H9 (cell line): ENCODE measurements around the gene DCTN2. TPM values are rescaled to one million over a fixed set of nuclear protein-coding genes. Genes with fewer than 3 reads are reported as not detected.

Experiments used
- DNase-seq: peaks from one replicate; pipeline ENCODE4 v3.0.0-alpha.2; 2017
- H2AFZ ChIP-seq: one replicate; pipeline ENCODE4 v1.6.1; 2013; ENCODE audit warnings: mild to moderate bottlenecking, low read length, control low read depth, moderate library complexity
- H2AK5ac ChIP-seq: 2 replicates; pipeline ENCODE4 v1.6.1; 2013; ENCODE audit warnings: low read length, control low read depth, mixed read lengths; ENCODE audit not compliant: insufficient read length
- H2BK120ac ChIP-seq: one replicate; pipeline ENCODE4 v1.6.1; 2013; ENCODE audit warnings: low read depth, mild to moderate bottlenecking, low read length, control low read depth, inconsistent platforms; ENCODE audit not compliant: poor library complexity, severe bottlenecking
- H2BK12ac ChIP-seq: 2 replicates; pipeline ENCODE4 v1.6.1; 2013; ENCODE audit warnings: low read length, control low read depth, mixed read lengths, low read depth; ENCODE audit not compliant: insufficient read length
- H2BK15ac ChIP-seq: 2 replicates; pipeline ENCODE4 v1.6.1; 2013; ENCODE audit warnings: low read depth, low read length, control low read depth
- H2BK20ac ChIP-seq: one replicate; pipeline ENCODE4 v1.6.1; 2013; ENCODE audit warnings: low read depth, mild to moderate bottlenecking, low read length, control low read depth, inconsistent platforms; ENCODE audit not compliant: poor library complexity, severe bottlenecking
- H2BK5ac ChIP-seq: 2 replicates; pipeline ENCODE4 v1.6.1; 2013; ENCODE audit warnings: low read length, control low read depth, mixed read lengths; ENCODE audit not compliant: insufficient read length
- H3K14ac ChIP-seq: 2 replicates; pipeline ENCODE4 v1.6.1; 2013; ENCODE audit warnings: low read length, control low read depth; ENCODE audit not compliant: insufficient read depth
- H3K18ac ChIP-seq: 2 replicates; pipeline ENCODE4 v1.6.1; 2013; ENCODE audit warnings: low read depth, mild to moderate bottlenecking, mixed read lengths, low read length, control low read depth; ENCODE audit not compliant: insufficient read length
- H3K23ac ChIP-seq: 2 replicates; pipeline ENCODE4 v1.6.1; 2013; ENCODE audit warnings: low read length, control low read depth, mixed read lengths, low read depth; ENCODE audit not compliant: insufficient read length
- H3K23me2 ChIP-seq: 2 replicates; pipeline ENCODE4 v1.6.1; 2013; ENCODE audit warnings: low read depth, mild to moderate bottlenecking, mixed read lengths, low read length, control low read depth; ENCODE audit not compliant: insufficient read length, poor library complexity, severe bottlenecking
- H3K27ac ChIP-seq: 2 replicates; pipeline ENCODE4 v1.5.1; 2013; ENCODE audit warnings: low read length, control low read depth, mixed read lengths, low read depth; ENCODE audit not compliant: insufficient read length
- H3K27me3 ChIP-seq: 2 replicates; pipeline ENCODE4 v1.6.1; 2013; ENCODE audit warnings: low read length, control low read depth, inconsistent platforms; ENCODE audit not compliant: insufficient read depth
- H3K4ac ChIP-seq: 2 replicates; pipeline ENCODE4 v1.6.1; 2013; ENCODE audit warnings: low read depth, mild to moderate bottlenecking, control low read depth, inconsistent platforms, low read length, moderate library complexity
- H3K4me1 ChIP-seq: 2 replicates; pipeline ENCODE4 v1.6.1; 2013; ENCODE audit warnings: low read length, control low read depth, inconsistent platforms; ENCODE audit not compliant: insufficient read depth
- H3K4me2 ChIP-seq: 2 replicates; pipeline ENCODE4 v1.6.1; 2013; ENCODE audit warnings: low read length, control low read depth, mixed read lengths; ENCODE audit not compliant: insufficient read length, insufficient read depth
- H3K56ac ChIP-seq: 2 replicates; pipeline ENCODE4 v1.6.1; 2013; ENCODE audit warnings: low read depth, mild to moderate bottlenecking, mixed read lengths, low read length, control low read depth; ENCODE audit not compliant: insufficient read length
- H3K79me1 ChIP-seq: 2 replicates; pipeline ENCODE4 v1.6.1; 2013; ENCODE audit warnings: low read depth, mild to moderate bottlenecking, moderate library complexity, low read length, control low read depth, inconsistent platforms; ENCODE audit not compliant: insufficient read depth, poor library complexity, severe bottlenecking
- H3K79me2 ChIP-seq: 2 replicates; pipeline ENCODE4 v1.6.1; 2013; ENCODE audit warnings: low read length, control low read depth, inconsistent platforms; ENCODE audit not compliant: insufficient read depth
- H3K9ac ChIP-seq: 2 replicates; pipeline ENCODE4 v1.6.1; 2013; ENCODE audit warnings: low read length, control low read depth, mixed read lengths; ENCODE audit not compliant: insufficient read length; ENCODE audit errors: extremely low read depth
- H3K9me3 ChIP-seq: one replicate; pipeline ENCODE4 v1.6.1; 2013; ENCODE audit warnings: low read depth, low read length, inconsistent platforms; ENCODE audit not compliant: control insufficient read depth
- H3T11ph ChIP-seq: one replicate; pipeline ENCODE4 v1.6.1; 2013; ENCODE audit warnings: mild to moderate bottlenecking, low read length, control low read depth, inconsistent platforms
- H4K20me1 ChIP-seq: one replicate; pipeline ENCODE4 v1.6.1; 2013; ENCODE audit not compliant: control insufficient read depth, insufficient read length, insufficient read depth
- H4K5ac ChIP-seq: 2 replicates; pipeline ENCODE4 v1.6.1; 2013; ENCODE audit warnings: low read depth, mild to moderate bottlenecking, mixed read lengths, low read length, control low read depth; ENCODE audit not compliant: insufficient read length
- H4K8ac ChIP-seq: replicated peaks from 2 replicates; pipeline ENCODE4 v1.6.1; 2013; ENCODE audit warnings: low read length, control low read depth, mixed read lengths, low read depth; ENCODE audit not compliant: insufficient read length
- H4K91ac ChIP-seq: 2 replicates; pipeline ENCODE4 v1.6.1; 2013; ENCODE audit warnings: low read depth, mild to moderate bottlenecking, moderate library complexity, mixed read lengths, low read length, control low read depth; ENCODE audit not compliant: insufficient read length
- H3K27ac Mint-ChIP-seq, 3 experiments: 2 replicates in 2 of 3; 3 replicates in 1 of 3; pipeline ENCODE4 v1.8.0; 2020 to 2021; ENCODE audit warnings: mixed read lengths in 3 of 3, mild to moderate bottlenecking in 1 of 3, moderate library complexity in 1 of 3
- H3K27me3 Mint-ChIP-seq: 2 replicates; pipeline ENCODE4 v1.8.0; 2021; ENCODE audit warnings: low read depth, mild to moderate bottlenecking, moderate library complexity, mixed read lengths
- H3K36me3 Mint-ChIP-seq, 3 experiments: 2 replicates in 2 of 3; 3 replicates in 1 of 3; pipeline ENCODE4 v1.8.0; 2020 to 2021; ENCODE audit warnings: low read depth in 3 of 3, mixed read lengths in 3 of 3; ENCODE audit not compliant: insufficient read depth in 1 of 3
- H3K4me1 Mint-ChIP-seq, 2 experiments: 2 replicates each; pipeline ENCODE4 v1.8.0; 2020; ENCODE audit warnings: mixed read lengths in 2 of 2
- H3K4me3 Mint-ChIP-seq, 2 experiments: 2 replicates in 1 of 2; 3 replicates in 1 of 2; pipeline ENCODE4 v1.8.0; 2020 to 2021; ENCODE audit warnings: mild to moderate bottlenecking in 2 of 2, mixed read lengths in 2 of 2, moderate library complexity in 1 of 2
- H3K9me3 Mint-ChIP-seq, 2 experiments: 2 replicates in 1 of 2; 3 replicates in 1 of 2; pipeline ENCODE4 v1.8.0; 2020; ENCODE audit warnings: mild to moderate bottlenecking in 2 of 2, mixed read lengths in 2 of 2, moderate library complexity in 1 of 2
- CTCF ChIP-seq: fragments of 200-600 bp; sonication (generic); conservative IDR thresholded peaks from 3 replicates; pipeline ENCODE4 v1.8.0; 2021; ENCODE audit warnings: antibody characterized with exemption, mild to moderate bottlenecking
- WGBS: extraction: QIAGEN DNeasy Blood & Tissue Kit; methylation state at CpG from one replicate; pipeline ENCODE4 v1.1.7; 2013; ENCODE audit warnings: missing lambda C conversion rate, low lambda C conversion rate, mixed read lengths; ENCODE audit not compliant: insufficient read length; ENCODE audit errors: extremely low coverage; 5-methylcytosine and 5-hydroxymethylcytosine counted together
- total RNA-seq: library from RNA; stranded (reverse); gene quantifications from 2 replicates; pipeline ENCODE4 v1.2.1, GENCODE V29; 2021

The DCTN2 gene
- total RNA-seq, 1 experiment from 2014 or later: 97.7 TPM

GRCh38 chr12:57558864-57559263 is 11.9 kb upstream of the DCTN2 start:
- Histone ChIP-seq H4K20me1 (no peaks in the 10 kb centered on the region), H3K56ac (no peak overlapping the region), H3K79me1 (peaks cover 3% of the 10 kb centered on the region), H2BK12ac (no peak overlapping the region), H3K23ac (no peak overlapping the region), H3K9me3 (no peaks in the 10 kb centered on the region), H2BK20ac (no peak overlapping the region), H4K8ac (no peak overlapping the region), H4K5ac (no peak overlapping the region), H3K9ac (no peak overlapping the region), H2BK5ac (no peak overlapping the region), H3K4ac (no peak overlapping the region), H3K4me2 (no peak overlapping the region), H3K79me2 (peaks cover 3% of the 10 kb centered on the region; the same call in 1 of the 2 replicates), H2AFZ (no peak overlapping the region), H3K23me2 (no peaks in the 10 kb centered on the region), H2BK15ac (no peak overlapping the region), H3K4me1 (no peaks in the 10 kb centered on the region), H2AK5ac (no peak overlapping the region), H3K14ac (no peak overlapping the region), H4K91ac (no peak overlapping the region), H3T11ph (no peak overlapping the region), H2BK120ac (no peak overlapping the region), H3K18ac (no peak overlapping the region), H3K27ac (no peak overlapping the region), H3K27me3 (no peaks in the 10 kb centered on the region)
- H3K27ac Mint-ChIP-seq: no peak overlapping the region
- TF ChIP-seq CTCF: no peak
- peaks cover 7 to 11% of the 10 kb centered on the region in 2 experiments for H3K4me1 Mint-ChIP-seq
- no CpG with 5 or more reads among the region's 4 CpGs for WGBS
- no peaks in the 10 kb centered on the region for H3K9me3 Mint-ChIP-seq
- H3K4me3 Mint-ChIP-seq: no peak overlapping the region
- DNase-seq: no peak
- H3K27me3 Mint-ChIP-seq: no peaks in the 10 kb centered on the region
- peaks cover 5 to 11% (median 11%) of the 10 kb centered on the region in 3 experiments; a peak in 6 of 7 replicates for H3K36me3 Mint-ChIP-seq
